ENCODE data around the gene RAB14.

Gene RAB14

GRCh38 chr9:121207371-121207940 is 5.8 kb upstream of the RAB14 start:
- TF ChIP-seq GATA3 (IDR thresholded peaks at IDR 0.05; ENCODE audit: low read depth, low read length): no peak
- TF ChIP-seq GATA2 (IDR thresholded peaks at IDR 0.05; ENCODE audit: low read depth, low read length): no peak

GRCh38 chr9:121206516-121207370 is 5.1 kb upstream of the RAB14 start:
- TF ChIP-seq GATA2 (IDR thresholded peaks at IDR 0.05; ENCODE audit: low read depth, low read length): no peak
- no peak for TF ChIP-seq GATA3 (IDR thresholded peaks at IDR 0.05; ENCODE audit: low read depth, low read length)

- no peak for TF ChIP-seq GATA2 (IDR thresholded peaks at IDR 0.05; ENCODE audit: low read depth, low read length)
- no peak for TF ChIP-seq GATA3 (IDR thresholded peaks at IDR 0.05; ENCODE audit: low read depth, low read length)
Observed at GRCh38 chr9:121204611-121205010, 2.9 kb upstream of the RAB14 start.

GRCh38 chr9:121204121-121204520 is 2.5 kb upstream of the RAB14 start:
- TF ChIP-seq GATA2 (IDR thresholded peaks at IDR 0.05; ENCODE audit: low read depth, low read length) (no peak), GATA3 (IDR thresholded peaks at IDR 0.05; ENCODE audit: low read depth, low read length) (no peak)

- no peak for TF ChIP-seq GATA3 (IDR thresholded peaks at IDR 0.05; ENCODE audit: low read depth, low read length)
- TF ChIP-seq GATA2 (IDR thresholded peaks at IDR 0.05; ENCODE audit: low read depth, low read length): no peak
Observed at GRCh38 chr9:121201045-121201737, 478 bp downstream of the RAB14 start.

GRCh38 chr9:121200356-121200755 is 1.3 kb downstream of the RAB14 start:
- TF ChIP-seq GATA3 (IDR thresholded peaks at IDR 0.05; ENCODE audit: low read depth, low read length) (no peak), GATA2 (IDR thresholded peaks at IDR 0.05; ENCODE audit: low read depth, low read length) (no peak)

GRCh38 chr9:121199921-121200320 is 1.7 kb downstream of the RAB14 start:
- TF ChIP-seq GATA3 (IDR thresholded peaks at IDR 0.05; ENCODE audit: low read depth, low read length) (no peak), GATA2 (IDR thresholded peaks at IDR 0.05; ENCODE audit: low read depth, low read length) (no peak)

GRCh38 chr9:121198512-121199042 is 3.1 kb downstream of the RAB14 start:
- TF ChIP-seq GATA2 (IDR thresholded peaks at IDR 0.05; ENCODE audit: low read depth, low read length): no peak
- no peak for TF ChIP-seq GATA3 (IDR thresholded peaks at IDR 0.05; ENCODE audit: low read depth, low read length)

- TF ChIP-seq GATA3 (IDR thresholded peaks at IDR 0.05; ENCODE audit: low read depth, low read length): no peak
- TF ChIP-seq GATA2 (IDR thresholded peaks at IDR 0.05; ENCODE audit: low read depth, low read length): no peak
Observed at GRCh38 chr9:121197132-121197531, 4.5 kb downstream of the RAB14 start.

GRCh38 chr9:121196389-121196788 is 5.3 kb downstream of the RAB14 start:
- no peak for TF ChIP-seq GATA3 (IDR thresholded peaks at IDR 0.05; ENCODE audit: low read depth, low read length)
- TF ChIP-seq GATA2 (IDR thresholded peaks at IDR 0.05; ENCODE audit: low read depth, low read length): no peak

GRCh38 chr9:121194730-121195129 is 6.9 kb downstream of the RAB14 start:
- no peak for TF ChIP-seq GATA3 (IDR thresholded peaks at IDR 0.05; ENCODE audit: low read depth, low read length)

GRCh38 chr9:121192959-121193640 is 8.6 kb downstream of the RAB14 start:
- TF ChIP-seq GATA3 (IDR thresholded peaks at IDR 0.05; ENCODE audit: low read depth, low read length) (no peak), GATA2 (IDR thresholded peaks at IDR 0.05; ENCODE audit: low read depth, low read length) (no peak)

GRCh38 chr9:121192518-121192917 is 9.2 kb downstream of the RAB14 start:
- TF ChIP-seq GATA3 (IDR thresholded peaks at IDR 0.05; ENCODE audit: low read depth, low read length) (no peak), GATA2 (IDR thresholded peaks at IDR 0.05; ENCODE audit: low read depth, low read length) (no peak)

- no peak for TF ChIP-seq GATA3 (IDR thresholded peaks at IDR 0.05; ENCODE audit: low read depth, low read length)
- no peak for TF ChIP-seq GATA2 (IDR thresholded peaks at IDR 0.05; ENCODE audit: low read depth, low read length)
Observed at GRCh38 chr9:121191235-121191634, 10.4 kb downstream of the RAB14 start.

Measured in SH-SY5Y (cell line).